GM19455 (cell line): ENCODE measurements around the gene COX8A.

Experiments
- ATAC-seq: cut with Tn5 transposase; IDR thresholded peaks from one replicate; pipeline ENCODE4 v1.9.1; 2021; ENCODE audit not compliant: unreplicated experiment

Gene COX8A

GRCh38 chr11:64001484-64002420, 27.3 kb downstream of the COX8A start:
- no peak for ATAC-seq

GRCh38 chr11:64003807-64004589, 29.6 kb downstream of the COX8A start:
- ATAC-seq, result no peak

- ATAC-seq, result no peak
Observed at GRCh38 chr11:64004590-64004984, 30.2 kb downstream of the COX8A start.

GRCh38 chr11:64005691-64006090, 31.3 kb downstream of the COX8A start:
- no peak for ATAC-seq

GRCh38 chr11:64006398-64006797, 32.0 kb downstream of the COX8A start:
- no peak for ATAC-seq

- ATAC-seq, result no peak
Observed at GRCh38 chr11:64007160-64007628, 32.8 kb downstream of the COX8A start.

GRCh38 chr11:64007629-64008282, 33.3 kb downstream of the COX8A start:
- ATAC-seq, result no peak

- ATAC-seq, result no peak
Observed at GRCh38 chr11:64008283-64008913, 34.0 kb downstream of the COX8A start.

- ATAC-seq, result no peak
Observed at GRCh38 chr11:64008914-64009633, 34.7 kb downstream of the COX8A start.

- ATAC-seq, result no peak
Observed at GRCh38 chr11:64009710-64010109, 35.3 kb downstream of the COX8A start.

- no peak for ATAC-seq
Observed at GRCh38 chr11:64010783-64011182, 36.4 kb downstream of the COX8A start.

- no peak for ATAC-seq
Observed at GRCh38 chr11:64011371-64011770, 37.0 kb downstream of the COX8A start.

- ATAC-seq, result no peak
Observed at GRCh38 chr11:64013141-64013896, 38.9 kb downstream of the COX8A start.

- no peak for ATAC-seq
Observed at GRCh38 chr11:64014356-64014755, 39.9 kb downstream of the COX8A start.

GRCh38 chr11:64015510-64015909, 41.1 kb downstream of the COX8A start:
- ATAC-seq, result no peak

- ATAC-seq, result no peak
Observed at GRCh38 chr11:64015935-64016845, 41.8 kb downstream of the COX8A start.

GRCh38 chr11:64017945-64018224, 43.5 kb downstream of the COX8A start:
- no peak for ATAC-seq

GRCh38 chr11:64018310-64018709, 43.9 kb downstream of the COX8A start:
- ATAC-seq, result no peak
